NCI-H2081 treated with DMSO at 0.1 percent for 48 hours (cell line): Measurements from ENCODE around the gene CHAC2.
A peak's percentile ranks its signal among the peaks of the same experiment; 100 is the strongest.
"Not testable (repeated sequence)": the region's sequence is repeated elsewhere in the genome, so short reads cannot be mapped to it uniquely, and the experiment has no call there.

Experiments used
- DNase-seq: peaks from one replicate; lab custom pipeline; 2025; lab: John Stamatoyannopoulos, UW

The CHAC2 gene

GRCh38 chr2:53767405-53768241, at the start of gene CHAC2:
TSS of gene CHAC2 (plus strand) at chr2:53767804. CDS start at chr2:53767887, 83 bp downstream.
- DNase-seq, result peak; percentile 72

GRCh38 chr2:53720944-53721343, 46.7 kb upstream of the CHAC2 start:
- not testable (repeated sequence) for DNase-seq

- DNase-seq, result no peak
Measured at GRCh38 chr2:53724536-53724935, 43.1 kb upstream of the CHAC2 start.

GRCh38 chr2:53725662-53726061, 41.9 kb upstream of the CHAC2 start:
- DNase-seq, result no peak

GRCh38 chr2:53727921-53728320, 39.7 kb upstream of the CHAC2 start:
- DNase-seq, result peak; percentile 9

GRCh38 chr2:53729143-53729762, 38.4 kb upstream of the CHAC2 start:
- no peak for DNase-seq

GRCh38 chr2:53737091-53737490, 30.5 kb upstream of the CHAC2 start:
- DNase-seq, result no peak

- DNase-seq, result no peak
Measured at GRCh38 chr2:53739032-53739431, 28.6 kb upstream of the CHAC2 start.

GRCh38 chr2:53740170-53740569, 27.4 kb upstream of the CHAC2 start:
- DNase-seq, result peak; percentile 2

- no peak for DNase-seq
Measured at GRCh38 chr2:53744395-53745065, 23.1 kb upstream of the CHAC2 start.

GRCh38 chr2:53750041-53750768, 17.4 kb upstream of the CHAC2 start:
- no peak for DNase-seq

- no peak for DNase-seq
Measured at GRCh38 chr2:53751728-53752127, 15.9 kb upstream of the CHAC2 start.

GRCh38 chr2:53752385-53752784, 15.2 kb upstream of the CHAC2 start:
- DNase-seq, result no peak

GRCh38 chr2:53753041-53753440, 14.6 kb upstream of the CHAC2 start:
- no peak for DNase-seq

- no peak for DNase-seq
Measured at GRCh38 chr2:53755121-53755520, 12.5 kb upstream of the CHAC2 start.

GRCh38 chr2:53756644-53757043, 11.0 kb upstream of the CHAC2 start:
- DNase-seq, result no peak

GRCh38 chr2:53757206-53757605, 10.4 kb upstream of the CHAC2 start:
- not testable (repeated sequence) for DNase-seq

GRCh38 chr2:53765767-53766166, 1.8 kb upstream of the CHAC2 start:
- no peak for DNase-seq

- DNase-seq, result no peak
Measured at GRCh38 chr2:53768242-53768542, 588 bp downstream of the CHAC2 start.

GRCh38 chr2:53769318-53769945, 1.8 kb downstream of the CHAC2 start:
- DNase-seq, result no peak

GRCh38 chr2:53770264-53770663, 2.7 kb downstream of the CHAC2 start:
- DNase-seq, result no peak

- no peak for DNase-seq
Measured at GRCh38 chr2:53777134-53777533, 9.5 kb downstream of the CHAC2 start.
